HG03196 (cell line): ENCODE data around the gene PKD2L1.
"Not testable (repeated sequence)": the region's sequence is repeated elsewhere in the genome, so short reads cannot be mapped to it uniquely, and the experiment has no call there.

Experiments
- ATAC-seq: cut with Tn5 transposase; IDR thresholded peaks from one replicate; pipeline ENCODE4 v1.9.1; 2021; ENCODE audit not compliant: unreplicated experiment

The PKD2L1 gene

DNA sequence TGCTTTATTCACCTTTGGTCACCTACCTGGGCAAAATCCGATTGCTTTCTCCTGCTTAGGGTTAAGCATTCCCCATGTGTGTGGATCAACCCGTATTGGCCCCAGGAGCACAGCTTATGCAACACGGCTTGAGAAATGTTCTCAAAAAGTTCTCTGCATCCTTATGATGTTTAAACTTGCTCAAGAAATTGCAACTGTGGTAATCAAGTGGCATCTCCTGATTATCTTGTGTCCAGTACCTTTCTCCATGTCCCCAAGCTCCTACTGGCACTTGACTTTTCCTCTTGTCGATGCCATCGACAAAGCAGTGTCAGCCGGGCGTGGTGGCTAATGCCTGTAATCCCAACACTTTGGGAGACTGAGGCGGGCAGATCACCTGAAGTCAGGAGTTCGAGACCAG is 4.7 kb upstream of the PKD2L1 start:
- ATAC-seq: no peak

DNA sequence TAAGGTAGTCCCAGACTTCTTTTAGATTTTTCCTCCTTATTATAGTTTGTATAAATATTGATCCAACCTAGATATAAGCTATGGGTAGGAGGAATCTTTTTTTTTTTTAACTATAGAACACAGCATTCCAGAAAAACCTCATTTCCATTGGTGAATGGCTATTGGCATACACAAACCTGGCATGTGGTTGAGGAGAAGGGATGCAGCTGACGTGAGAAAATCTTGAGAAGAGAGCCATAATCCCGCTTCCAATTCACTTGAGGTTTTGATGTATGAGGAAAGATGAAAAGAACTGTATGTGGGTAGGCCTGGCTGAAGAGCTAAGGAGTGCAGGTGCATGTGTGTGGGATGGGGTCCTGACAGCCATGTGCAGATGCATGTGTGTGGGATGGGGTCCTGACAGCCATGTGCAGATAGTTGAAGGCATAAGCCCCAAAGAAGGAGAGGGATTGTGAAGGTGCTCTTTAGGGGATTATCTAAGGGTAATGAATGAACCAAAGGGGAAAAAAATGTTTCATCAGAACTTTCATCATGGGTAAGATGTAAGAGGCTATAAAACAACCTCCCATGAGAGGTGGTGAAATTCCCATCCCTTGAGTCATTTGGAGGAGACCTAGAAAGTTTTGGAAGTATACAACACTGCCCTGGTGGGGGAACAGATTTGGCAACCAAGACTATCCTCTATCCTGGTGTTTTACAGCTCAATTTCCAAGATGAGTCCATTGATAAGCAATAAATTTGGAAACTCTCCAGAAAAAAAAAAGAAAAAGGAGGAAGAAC is 3.8 kb upstream of the PKD2L1 start:
- ATAC-seq: no peak

DNA sequence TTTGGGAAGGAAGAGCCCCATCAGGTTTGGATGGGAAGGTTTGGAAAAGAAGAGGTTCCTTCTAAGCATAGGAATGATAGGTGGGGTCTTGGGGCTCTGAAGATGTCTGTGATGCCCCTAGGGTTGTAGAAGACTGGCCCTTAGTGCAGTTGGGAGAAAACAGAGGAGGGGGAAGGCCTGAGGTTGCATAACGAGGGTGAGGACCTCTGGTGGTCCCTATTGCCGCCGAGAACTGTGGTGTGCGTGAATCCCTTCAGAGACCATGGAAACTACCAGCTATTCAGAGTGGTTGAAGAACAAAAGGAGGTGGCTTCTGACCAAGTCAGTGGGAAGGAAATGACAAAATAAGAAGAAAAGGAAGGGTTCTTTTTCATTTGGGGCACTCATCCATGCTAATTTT is 3.1 kb upstream of the PKD2L1 start:
- ATAC-seq: no peak

DNA sequence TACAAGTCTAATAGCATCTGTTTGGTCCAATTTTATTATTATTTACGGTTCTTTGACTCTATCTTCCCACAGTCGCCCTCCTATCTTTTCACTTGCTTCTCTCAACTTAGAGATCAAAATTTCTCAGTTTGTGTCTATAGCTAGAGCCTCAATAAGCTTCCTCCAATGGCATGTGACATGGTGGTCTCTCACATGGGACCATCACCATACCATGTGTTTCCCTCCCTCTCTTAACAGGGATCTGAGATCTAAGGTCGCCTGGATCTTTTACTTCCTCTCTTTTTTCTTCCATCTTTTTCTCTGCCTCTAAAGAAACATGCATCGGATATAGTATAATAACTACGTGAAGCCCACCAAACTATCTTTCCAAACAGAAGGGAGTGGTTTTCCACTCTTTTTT is 1.8 kb downstream of the PKD2L1 start:
- no peak for ATAC-seq

DNA sequence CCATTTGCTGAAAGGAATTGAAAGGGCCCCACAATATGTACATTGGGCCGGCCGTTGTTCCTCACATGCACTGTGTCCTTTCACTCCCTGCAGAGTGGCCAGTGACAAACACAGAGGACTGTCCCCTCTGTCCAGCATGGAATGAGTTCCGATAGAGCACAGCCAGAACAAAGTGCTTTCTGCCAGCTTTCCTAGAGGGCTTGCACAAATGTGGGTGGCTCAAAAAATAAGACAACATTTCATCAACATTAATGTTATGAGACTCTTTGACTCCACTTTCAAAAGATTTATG is 2.4 kb downstream of the PKD2L1 start:
- ATAC-seq: no peak

DNA sequence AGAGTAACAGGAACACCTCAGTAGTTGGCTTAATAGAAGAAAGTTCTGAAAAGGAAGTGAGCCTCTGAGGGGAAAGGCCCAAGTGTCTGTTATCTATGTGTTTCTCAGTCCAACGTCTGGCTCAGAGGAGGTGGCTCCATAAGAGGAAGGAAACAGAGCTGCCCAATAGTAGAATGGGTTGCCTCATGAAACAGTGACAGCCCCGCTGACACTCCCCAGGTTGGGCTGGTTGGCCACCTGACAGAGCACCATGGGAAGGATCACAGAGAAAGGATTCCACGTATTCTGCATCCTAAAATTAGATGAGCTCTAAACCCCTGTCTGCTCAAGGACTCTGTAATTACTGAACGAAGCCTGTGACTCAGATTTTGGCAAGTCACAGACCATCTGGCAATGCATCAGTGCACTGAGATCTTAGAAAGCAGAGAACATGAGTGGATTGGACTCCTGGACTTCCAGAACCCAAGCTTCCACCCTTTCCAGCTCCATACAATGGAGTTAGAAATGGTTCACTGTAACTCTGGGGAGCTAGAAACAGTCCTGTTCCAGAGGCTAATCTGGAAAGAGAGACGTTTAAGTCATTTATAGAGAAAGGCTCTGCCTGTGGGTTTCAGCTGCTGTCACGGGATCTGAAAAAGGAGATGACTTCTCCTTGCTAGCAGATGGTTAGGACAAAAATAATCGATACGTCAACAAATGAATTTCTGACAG is 2.9 kb downstream of the PKD2L1 start:
- peak; percentile 93 for ATAC-seq

DNA sequence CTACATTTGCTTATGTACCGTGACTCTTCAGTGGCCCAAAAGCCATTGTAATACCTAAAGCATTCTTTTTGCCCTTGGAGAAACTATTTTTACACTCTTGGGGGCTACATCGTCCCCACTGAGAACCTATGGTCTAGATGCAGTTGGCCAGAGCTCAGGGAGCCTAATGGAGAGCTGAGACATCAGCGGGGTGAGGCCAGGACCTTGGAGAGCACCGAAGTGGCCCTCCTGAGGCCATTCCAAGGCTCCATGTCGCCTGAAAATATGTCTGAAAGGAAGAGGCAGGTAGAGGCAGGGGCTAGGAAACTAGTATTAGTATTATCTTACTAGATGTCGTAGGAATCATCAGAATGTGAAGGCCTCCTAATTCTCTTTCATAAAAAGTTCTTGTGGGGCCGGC is 4.9 kb downstream of the PKD2L1 start:
- ATAC-seq: no peak

DNA sequence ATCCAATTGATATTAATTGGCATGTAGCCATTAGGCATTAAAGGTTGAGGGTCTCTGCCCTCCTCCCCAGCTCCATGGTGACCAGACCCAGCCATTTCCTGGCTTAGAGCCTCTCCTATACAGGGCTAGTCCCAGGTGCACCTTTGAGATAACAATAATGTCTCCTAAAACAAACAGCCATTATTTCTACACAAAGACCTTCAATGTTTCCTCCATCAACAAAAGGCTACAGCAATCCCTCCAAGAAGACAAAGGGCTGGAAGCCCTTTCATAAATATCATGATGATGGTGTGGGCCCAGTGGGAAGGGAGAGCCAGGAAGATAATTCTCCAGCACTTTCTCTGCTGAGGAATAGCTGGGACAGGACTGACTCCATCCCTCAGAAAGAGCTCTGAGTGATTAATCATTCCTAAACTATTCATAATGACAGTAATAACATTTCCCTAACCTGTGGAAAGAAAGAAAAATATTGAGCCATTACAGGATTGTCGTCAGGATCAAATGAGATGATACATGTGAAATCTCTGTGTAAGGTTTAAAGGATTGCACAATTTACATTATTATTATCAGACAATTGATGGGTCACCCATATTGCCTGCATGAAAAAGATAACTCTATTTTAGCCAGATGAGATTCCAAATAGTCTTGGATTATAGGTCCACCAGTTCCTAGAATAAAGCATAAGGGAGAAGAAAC is 10.2 kb downstream of the PKD2L1 start:
- ATAC-seq: no peak

DNA sequence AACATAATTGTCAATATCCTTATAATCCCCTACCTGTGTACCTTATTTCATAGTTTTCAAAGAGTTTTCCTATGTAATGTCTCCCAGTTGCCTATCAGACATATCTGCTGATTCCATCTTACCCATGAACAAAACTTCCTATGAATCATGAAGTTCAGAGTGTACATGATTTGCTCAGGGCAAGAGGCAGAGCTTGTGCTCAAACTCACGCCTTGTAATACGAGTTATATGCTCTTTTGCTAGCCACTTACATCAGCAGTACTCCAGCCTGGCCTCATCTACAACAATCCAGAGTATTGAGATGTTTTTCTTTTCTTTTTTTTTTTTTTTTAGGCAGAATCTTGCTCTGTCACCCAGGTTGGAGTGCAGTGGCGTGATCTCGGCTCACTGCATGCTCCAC is 11.8 kb downstream of the PKD2L1 start:
- ATAC-seq: no peak

DNA sequence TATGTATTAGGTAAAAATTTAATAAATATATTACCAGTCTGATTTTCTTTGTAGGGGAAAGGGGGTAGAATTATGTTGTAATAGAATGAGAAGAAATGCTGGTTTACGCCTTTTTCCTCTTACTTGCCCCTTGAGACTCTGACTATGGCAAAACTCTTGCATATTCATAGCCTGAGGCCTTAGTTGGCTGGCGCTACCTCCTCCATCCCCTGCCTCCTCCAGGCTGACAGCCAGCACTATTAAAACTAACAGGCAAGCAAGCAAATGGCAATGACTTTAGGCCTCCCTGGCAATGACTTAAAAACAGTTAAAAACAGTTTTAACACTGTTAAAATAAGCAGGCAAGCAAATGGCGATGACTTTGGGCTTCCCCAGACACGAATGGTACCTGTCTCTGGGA is 14.4 kb downstream of the PKD2L1 start:
- no peak for ATAC-seq

DNA sequence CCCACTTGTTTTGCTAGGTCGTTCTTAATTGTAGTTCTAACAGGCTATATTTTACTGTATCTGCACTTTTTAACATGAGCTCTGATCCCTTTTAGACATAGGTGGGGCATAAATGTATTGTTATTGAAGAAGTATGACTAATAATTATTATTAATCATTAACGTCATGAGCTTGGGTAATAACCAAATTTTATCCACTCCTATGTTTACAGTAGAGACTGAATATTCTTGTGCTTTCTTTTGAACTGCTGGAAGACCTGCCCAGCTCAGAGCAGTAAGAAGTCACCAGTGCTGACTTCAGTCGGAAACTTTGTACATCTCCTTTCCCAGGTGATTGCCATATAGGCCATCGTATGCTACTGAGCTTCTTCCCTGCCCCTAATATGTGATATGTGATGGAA is 18.7 kb downstream of the PKD2L1 start:
- ATAC-seq: no peak

DNA sequence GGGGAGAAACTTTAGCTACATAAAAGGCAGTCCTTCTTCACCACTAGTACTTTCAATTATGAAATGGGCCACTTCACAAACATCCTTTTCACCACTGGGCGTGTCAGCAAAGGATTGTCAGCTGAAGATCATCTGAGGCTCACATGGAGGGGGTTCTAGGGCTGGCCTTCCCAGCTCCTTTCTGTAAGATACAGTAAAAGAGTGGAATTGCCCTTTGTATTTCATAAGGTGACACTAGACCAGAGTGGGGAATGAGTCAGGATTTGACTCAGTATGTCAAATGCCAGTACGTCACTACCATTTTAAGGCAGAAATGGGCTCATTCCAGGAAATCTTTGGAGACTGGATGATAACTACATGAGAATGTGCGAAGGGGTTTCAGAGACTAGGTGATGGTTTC is 22.3 kb downstream of the PKD2L1 start:
- ATAC-seq: no peak

DNA sequence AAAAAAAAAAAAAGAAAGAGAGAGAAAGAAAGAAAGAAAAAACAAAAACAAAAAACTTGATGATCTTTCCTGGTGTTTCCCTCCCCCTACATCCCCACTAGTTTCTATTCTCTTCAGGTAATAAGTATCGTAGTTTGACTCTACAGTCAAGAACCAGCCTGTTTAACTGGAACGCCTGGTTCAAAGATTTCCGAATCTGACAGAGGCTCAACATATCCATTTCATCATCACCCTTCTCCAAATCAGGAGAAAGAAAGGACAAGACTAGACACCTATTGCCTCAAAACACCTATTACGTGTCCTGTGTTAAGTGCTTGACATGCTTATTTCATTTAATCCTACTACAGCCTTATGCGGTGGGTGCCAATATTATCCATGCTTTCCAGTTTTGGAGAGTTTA is 23.2 kb downstream of the PKD2L1 start:
- ATAC-seq: no peak

DNA sequence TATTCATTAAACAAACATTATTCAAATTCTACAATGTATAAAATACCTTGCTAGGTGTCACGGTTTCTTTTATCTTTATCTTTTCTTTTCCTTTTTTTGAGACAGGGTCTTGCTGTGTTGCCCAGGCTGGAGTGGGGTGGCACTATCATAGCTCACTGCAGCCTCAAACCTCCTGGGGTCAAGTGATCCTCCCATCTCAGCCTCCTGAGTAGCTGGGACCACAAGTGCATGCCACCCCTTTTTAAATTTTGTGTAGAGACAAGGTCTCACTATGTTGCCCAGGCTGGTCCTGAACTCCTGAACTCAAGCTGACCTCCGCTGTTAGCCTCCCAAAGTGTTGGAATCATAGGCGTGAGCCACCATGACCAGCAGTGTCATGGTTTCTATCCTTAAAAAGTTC is 25.6 kb downstream of the PKD2L1 start:
- no peak for ATAC-seq

DNA sequence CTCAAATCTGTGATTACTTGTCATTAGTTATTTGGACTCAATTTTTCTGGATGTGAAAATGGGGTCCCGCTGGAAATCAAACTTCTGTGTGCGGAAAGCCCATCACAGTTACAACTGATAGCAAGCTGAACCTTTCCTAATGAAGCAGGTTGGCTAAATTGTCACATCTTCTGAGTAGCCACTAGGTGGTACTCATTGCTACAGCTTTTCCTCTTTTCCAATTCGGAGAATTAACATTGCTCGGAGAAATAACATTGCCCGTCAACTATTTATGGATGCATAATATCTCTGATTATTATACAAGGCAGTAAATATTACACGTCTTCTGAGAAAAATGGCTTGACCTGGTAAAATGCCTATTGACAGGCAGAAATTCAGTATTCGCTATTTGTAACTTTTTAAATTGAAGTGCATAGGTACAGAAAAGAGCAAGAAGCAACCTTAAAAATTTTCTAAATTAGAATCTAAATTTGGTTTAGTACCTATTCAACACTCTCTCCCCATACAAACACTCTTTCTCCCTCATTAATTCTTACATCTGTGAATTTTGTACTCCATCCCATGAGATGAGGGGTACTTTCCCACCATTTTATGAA is 26.2 kb downstream of the PKD2L1 start:
- no peak for ATAC-seq

DNA sequence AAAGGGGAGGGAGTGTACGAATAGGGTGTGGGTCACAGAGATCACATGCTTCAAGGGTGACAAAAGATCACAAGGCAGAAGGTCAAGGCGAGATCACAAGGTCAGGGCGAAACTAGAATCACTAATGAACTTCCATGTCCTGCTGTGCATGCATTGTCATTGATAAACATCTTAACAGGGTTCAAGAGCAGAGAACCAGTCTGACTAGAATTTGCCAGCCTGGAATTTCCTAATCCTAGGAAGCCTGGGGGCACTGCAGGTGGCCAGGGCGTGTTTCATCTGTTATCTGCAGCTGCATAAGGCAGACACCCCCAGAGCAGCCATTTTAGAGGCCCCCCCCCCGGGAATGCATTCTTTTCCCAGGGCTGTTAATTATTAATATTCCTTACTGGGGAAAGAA is 28.9 kb downstream of the PKD2L1 start:
- not testable (repeated sequence) for ATAC-seq

DNA sequence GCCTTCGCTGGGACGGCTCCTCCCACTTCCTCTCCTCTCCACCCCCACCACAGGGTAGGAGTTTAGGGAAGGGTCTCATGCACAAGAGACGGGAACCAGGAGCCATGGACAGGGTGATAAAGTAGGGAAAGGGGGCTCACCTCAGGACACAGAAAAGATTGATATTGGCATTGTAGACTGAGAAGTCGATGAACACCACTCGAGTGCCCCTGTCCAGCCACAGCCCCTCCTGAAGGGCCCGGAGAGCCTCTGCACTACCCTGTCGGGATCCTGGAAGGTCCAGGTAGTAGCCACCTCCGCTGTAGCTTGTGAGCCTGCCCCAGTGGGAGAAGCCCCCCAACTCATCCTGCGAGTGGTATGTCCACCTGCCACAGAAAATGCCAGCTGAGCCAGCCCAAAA is 32.8 kb downstream of the PKD2L1 start:
- no peak for ATAC-seq

DNA sequence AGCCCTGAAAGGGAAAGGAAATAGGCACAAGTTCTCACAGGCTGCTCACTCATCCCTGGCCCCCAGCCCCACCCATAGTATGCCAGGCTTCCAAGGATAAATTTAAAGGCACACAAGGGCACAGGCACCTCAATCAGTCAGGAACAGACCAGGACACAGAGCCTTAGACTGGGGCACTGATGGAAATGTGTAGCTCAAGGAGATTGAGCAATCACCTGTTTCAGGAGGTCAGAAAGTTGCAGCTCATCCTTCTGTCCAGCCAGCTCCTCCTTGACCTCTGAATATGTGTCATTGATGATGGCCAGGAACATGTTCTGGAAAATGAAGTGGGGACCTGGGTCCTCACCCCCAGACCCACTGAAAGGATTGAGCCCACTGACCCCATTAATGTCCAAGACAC is 37.0 kb downstream of the PKD2L1 start:
- no peak for ATAC-seq

DNA sequence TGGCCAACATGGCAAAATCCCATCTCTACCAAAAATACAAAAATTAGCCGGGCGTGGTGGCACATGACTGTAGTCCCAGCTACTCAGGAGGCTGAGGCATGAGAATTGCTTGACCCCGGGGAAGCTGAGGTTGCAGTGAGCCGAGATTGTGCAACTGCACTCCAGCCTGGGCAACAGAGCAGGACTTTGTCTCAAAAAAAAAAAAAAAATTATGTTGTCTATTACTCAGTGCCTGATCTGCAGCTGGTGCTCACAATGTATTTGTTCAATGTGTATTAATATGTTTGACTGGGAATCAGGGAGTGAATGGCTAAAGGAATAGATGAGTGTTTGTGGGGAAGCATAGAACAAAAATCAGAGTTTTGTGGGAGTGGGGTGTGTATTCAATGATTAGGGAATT is 37.7 kb downstream of the PKD2L1 start:
- ATAC-seq: not testable (repeated sequence)

DNA sequence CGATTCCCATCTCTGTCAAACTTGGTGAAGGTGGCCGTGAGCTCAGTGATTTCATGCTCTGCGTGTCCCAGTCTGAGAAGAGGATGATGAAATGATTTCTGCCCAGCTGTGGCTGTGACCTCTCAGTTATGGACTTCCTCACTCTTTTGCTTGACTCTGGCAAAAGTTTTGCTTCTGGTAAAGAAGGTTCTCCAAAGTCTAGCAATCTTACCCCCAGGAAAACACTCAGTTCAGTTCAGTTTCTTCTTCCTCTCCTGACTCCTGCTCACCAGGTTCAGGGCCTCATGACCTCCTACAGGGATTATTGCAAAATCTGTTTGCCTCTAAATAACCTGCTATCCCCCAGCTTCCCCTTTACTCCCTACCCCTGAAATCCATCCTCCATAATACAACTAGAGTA is 38.7 kb downstream of the PKD2L1 start:
- no peak for ATAC-seq

DNA sequence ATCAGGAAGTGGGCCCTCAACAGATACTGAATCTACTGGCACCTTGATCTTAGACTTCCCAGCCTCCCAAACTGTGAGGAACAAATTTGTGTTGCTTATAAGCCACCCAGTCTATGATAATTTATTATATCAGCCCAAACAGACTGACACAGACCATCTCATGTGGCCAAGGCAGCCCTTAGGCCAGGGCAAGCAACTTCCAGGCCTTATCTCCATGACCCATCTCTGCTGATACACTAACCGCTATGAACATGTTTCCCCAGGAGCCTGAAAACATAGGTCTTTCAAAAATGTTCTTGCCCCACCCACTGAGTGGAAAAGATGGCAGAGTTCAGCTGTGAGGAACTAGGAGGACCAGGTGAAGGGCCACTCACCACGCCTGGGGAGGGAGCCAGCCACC is 40.4 kb downstream of the PKD2L1 start:
- no peak for ATAC-seq

DNA sequence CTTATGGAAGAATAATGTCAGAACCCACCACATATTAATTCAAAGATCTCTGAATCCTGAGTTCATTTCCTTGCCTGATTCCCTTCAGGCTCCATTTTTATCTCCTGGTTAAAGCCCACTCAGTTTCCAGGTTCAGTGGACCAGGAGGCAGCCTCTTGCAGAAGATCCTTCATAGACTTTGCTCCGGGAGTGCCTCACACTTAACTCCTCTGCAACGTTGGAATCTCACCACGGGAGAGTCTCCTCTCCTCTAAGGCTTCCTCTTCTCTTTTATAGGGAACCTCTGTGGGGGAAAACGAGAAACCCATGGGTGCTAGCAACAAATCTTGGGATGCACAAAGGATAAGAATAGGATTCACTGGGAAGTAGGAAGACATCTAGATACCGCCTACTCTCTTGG is 41.8 kb downstream of the PKD2L1 start:
- ATAC-seq: no peak
